Stomach smooth muscle (tissue), 2 donors: ENCODE measurements around the gene FOXJ3.
"Not testable (repeated sequence)": the region's sequence is repeated elsewhere in the genome, so short reads cannot be mapped to it uniquely, and the experiment has no call there.

Source experiments
- H3K27ac ChIP-seq: one replicate; pipeline ENCODE4 v1.7.0; 2013; ENCODE audit warnings: mild to moderate bottlenecking, low read length, inconsistent platforms
- H3K27me3 ChIP-seq, 2 donors: one replicate each; pipeline ENCODE4 v1.7.0; 2013; ENCODE audit warnings: low read length in 2 of 2; ENCODE audit not compliant: insufficient read depth in 2 of 2, control insufficient read depth in 1 of 2
- H3K36me3 ChIP-seq, 2 donors: one replicate each; pipeline ENCODE4 v1.7.0; 2013; ENCODE audit warnings: low read length in 2 of 2; ENCODE audit not compliant: control insufficient read depth in 2 of 2, insufficient read depth in 2 of 2
- H3K4me1 ChIP-seq: one replicate; pipeline ENCODE4 v1.7.0; 2013; ENCODE audit warnings: low read length; ENCODE audit not compliant: control insufficient read depth, insufficient read depth
- H3K4me3 ChIP-seq, 2 donors: one replicate each; pipeline ENCODE4 v1.7.0; 2013; ENCODE audit warnings: low read length in 2 of 2
- H3K9ac ChIP-seq, 2 donors: one replicate each; pipeline ENCODE4 v1.7.0; 2013; ENCODE audit warnings: low read length in 2 of 2, mild to moderate bottlenecking in 1 of 2
- H3K9me3 ChIP-seq, 2 donors: one replicate each; pipeline ENCODE4 v1.7.0; 2013; ENCODE audit warnings: low read length in 2 of 2; ENCODE audit not compliant: control insufficient read depth in 2 of 2
- donor health status: healthy.
- donor health status: Pancreatic carcinoma.

The FOXJ3 gene

GRCh38 chr1:42210421-42211133, 124.5 kb downstream of the FOXJ3 start:
- no peak overlapping the region for H3K27ac ChIP-seq
- no peak overlapping the region for H3K4me3 ChIP-seq
- H3K9me3 ChIP-seq = no peaks in the 10 kb centered on the region
- H3K9ac ChIP-seq = no peak overlapping the region
- no peaks in the 10 kb centered on the region for H3K27me3 ChIP-seq
- peaks cover 2% of the 10 kb centered on the region for H3K4me1 ChIP-seq
- H3K36me3 ChIP-seq = no peaks in the 10 kb centered on the region

DNA sequence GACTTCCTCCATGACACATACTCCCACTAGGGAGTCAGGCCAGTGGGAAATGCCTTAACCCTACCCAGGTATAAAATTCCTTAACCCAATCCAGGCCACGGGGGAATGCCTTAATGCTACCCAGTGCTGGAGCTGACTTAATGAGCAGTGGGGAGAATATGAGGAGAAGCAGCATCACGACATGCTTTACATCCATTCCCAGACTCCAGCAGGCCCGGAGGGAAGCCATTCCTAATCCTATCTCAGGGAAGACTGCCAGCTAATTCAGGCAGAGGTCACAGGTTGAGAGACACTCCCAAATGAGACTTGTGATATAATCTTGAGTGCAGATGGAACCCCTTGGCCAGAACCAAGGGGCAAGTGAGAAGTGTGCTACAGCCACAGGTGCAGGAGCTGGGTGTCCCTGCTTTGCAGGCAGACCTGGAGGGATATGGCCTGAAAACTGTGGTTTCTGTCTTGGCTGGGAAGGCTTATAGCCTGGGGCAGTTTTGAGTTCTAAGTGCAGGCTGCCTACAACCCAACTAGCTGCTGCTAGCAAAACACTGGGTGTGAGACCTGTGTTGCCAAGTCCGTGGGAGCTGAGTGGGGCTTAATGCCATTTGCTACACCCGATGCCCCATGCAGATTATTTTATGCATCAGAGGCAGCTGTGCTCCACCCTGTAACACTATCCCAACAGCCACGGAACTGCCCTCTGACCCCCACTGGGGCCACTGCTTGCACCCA, 125.3 kb downstream of the FOXJ3 start:
- H3K4me1 ChIP-seq = peaks cover 2% of the 10 kb centered on the region
- no peaks in the 10 kb centered on the region for H3K27me3 ChIP-seq
- no peak overlapping the region for H3K27ac ChIP-seq
- H3K36me3 ChIP-seq = peaks cover 0 to 2% of the 10 kb centered on the region in 2 donors
- no peak overlapping the region for H3K9ac ChIP-seq
- H3K9me3 ChIP-seq = no peaks in the 10 kb centered on the region
- H3K4me3 ChIP-seq = no peak overlapping the region

DNA sequence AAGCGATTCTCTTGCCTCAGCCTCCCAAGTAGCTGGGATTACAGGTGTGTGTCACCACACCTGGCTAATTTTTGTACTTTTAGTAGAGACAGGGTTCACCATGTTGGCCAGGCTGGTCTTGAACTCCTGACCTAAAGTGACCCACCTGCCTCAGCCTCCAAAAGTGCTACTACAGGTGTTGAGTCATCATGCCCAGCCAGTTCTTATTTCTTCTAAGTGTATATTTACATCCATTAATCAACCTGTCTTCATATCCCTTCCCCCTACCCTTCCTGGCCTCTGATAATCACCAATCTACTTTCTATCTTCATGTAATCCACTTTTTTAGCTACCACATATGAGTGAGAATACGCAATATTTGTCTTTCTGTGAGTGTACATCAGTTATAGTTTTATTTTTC, 128.1 kb downstream of the FOXJ3 start:
- H3K9me3 ChIP-seq, H3K27ac ChIP-seq, H3K4me1 ChIP-seq, H3K36me3 ChIP-seq, H3K27me3 ChIP-seq, H3K9ac ChIP-seq, H3K4me3 ChIP-seq: not testable (repeated sequence)

DNA sequence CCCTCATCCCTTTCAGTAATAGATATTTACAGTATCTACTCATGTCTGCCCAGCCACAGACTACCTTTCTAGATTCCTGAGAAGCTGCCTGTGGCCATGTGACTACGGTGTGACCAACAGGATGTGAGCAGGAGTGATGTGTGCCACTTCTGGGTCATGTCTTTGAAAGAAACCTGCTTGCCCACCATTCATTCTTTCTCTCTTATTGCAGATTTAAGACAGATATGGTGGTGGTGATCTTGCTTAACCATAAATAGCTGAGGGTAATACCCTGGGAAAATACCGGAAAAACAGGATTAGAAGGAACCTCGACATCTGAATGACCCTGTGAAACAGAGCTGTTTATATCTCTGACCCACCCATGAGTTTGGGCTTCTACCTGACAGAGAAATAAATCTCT, 128.9 kb downstream of the FOXJ3 start:
- Histone ChIP-seq H3K4me3 (no peak overlapping the region), H3K36me3 (peaks cover 0 to 7% of the 10 kb centered on the region in 2 donors), H3K27ac (no peak overlapping the region), H3K27me3 (no peaks in the 10 kb centered on the region), H3K4me1 (no peaks in the 10 kb centered on the region), H3K9me3 (no peaks in the 10 kb centered on the region), H3K9ac (no peak overlapping the region)

DNA sequence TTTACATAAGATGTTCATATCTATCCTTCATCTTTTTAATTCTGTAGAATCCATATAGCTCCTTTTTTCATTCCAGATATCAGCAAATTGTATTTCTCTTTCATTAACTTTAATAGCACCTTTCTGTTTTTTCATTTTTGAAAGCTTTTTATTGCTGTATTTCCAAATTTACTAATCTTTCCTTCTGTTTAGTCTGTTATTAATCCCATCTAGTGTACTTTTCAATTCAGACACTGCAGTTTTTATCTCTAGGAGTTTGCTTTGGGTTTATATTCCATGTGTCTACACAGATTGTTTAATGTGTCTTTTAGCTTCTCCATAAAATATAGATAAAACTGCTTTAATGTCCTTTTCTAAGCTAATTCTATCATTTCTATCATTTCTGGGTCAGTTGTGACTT, 133.0 kb downstream of the FOXJ3 start:
- H3K4me1 ChIP-seq = no peaks in the 10 kb centered on the region
- no peak overlapping the region for H3K9ac ChIP-seq
- H3K4me3 ChIP-seq = no peak overlapping the region
- no peaks in the 10 kb centered on the region for H3K9me3 ChIP-seq
- no peak overlapping the region for H3K27ac ChIP-seq
- H3K36me3 ChIP-seq = peaks cover 0 to 7% of the 10 kb centered on the region in 2 donors
- no peaks in the 10 kb centered on the region for H3K27me3 ChIP-seq

DNA sequence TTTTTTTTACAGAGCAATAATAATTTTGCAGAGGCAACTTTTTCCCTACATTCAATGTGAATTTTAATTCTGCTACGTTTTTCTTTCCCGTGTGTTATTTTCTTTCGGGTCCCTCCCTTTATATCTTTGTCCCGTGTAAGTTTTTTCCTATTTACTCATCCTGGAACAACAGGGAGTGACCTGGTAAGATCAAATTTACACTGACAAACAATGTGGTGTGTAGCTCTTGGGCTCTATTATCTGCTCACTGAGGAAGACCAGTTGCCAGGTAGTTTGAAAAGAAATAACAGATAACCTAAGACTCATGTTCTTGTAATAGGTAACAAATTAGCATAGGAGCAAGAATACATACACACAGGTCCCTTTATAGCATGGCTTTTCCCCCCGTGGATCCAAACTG, 136.8 kb downstream of the FOXJ3 start:
- H3K4me3 ChIP-seq = no peak overlapping the region
- H3K27ac ChIP-seq = no peak overlapping the region
- no peaks in the 10 kb centered on the region for H3K27me3 ChIP-seq
- no peaks in the 10 kb centered on the region for H3K4me1 ChIP-seq
- H3K9ac ChIP-seq = no peak overlapping the region
- H3K36me3 ChIP-seq = peaks cover 6 to 10% of the 10 kb centered on the region in 2 donors
- H3K9me3 ChIP-seq = no peaks in the 10 kb centered on the region

- H3K4me1 ChIP-seq = no peaks in the 10 kb centered on the region
- no peaks in the 10 kb centered on the region for H3K9me3 ChIP-seq
- peaks cover 11 to 14% of the 10 kb centered on the region in 2 donors for H3K36me3 ChIP-seq
- no peaks in the 10 kb centered on the region for H3K27me3 ChIP-seq
- no peak overlapping the region for H3K27ac ChIP-seq
- no peak overlapping the region for H3K4me3 ChIP-seq
- H3K9ac ChIP-seq = no peak overlapping the region
Measured at GRCh38 chr1:42195841-42196240, 139.2 kb downstream of the FOXJ3 start.

- Histone ChIP-seq H3K27ac (no peak overlapping the region), H3K9ac (no peak overlapping the region), H3K9me3 (no peaks in the 10 kb centered on the region), H3K36me3 (peaks cover 11 to 32% of the 10 kb centered on the region in 2 donors), H3K4me1 (no peaks in the 10 kb centered on the region), H3K4me3 (no peak overlapping the region), H3K27me3 (no peaks in the 10 kb centered on the region)
Measured at GRCh38 chr1:42192106-42192505, 142.9 kb downstream of the FOXJ3 start.

GRCh38 chr1:42191319-42191718, 143.7 kb downstream of the FOXJ3 start:
- H3K27ac ChIP-seq = no peak overlapping the region
- H3K4me1 ChIP-seq = no peaks in the 10 kb centered on the region
- H3K9me3 ChIP-seq = no peaks in the 10 kb centered on the region
- H3K4me3 ChIP-seq = no peak overlapping the region
- H3K27me3 ChIP-seq = no peaks in the 10 kb centered on the region
- peaks cover 11 to 29% of the 10 kb centered on the region in 2 donors for H3K36me3 ChIP-seq
- no peak overlapping the region for H3K9ac ChIP-seq

DNA sequence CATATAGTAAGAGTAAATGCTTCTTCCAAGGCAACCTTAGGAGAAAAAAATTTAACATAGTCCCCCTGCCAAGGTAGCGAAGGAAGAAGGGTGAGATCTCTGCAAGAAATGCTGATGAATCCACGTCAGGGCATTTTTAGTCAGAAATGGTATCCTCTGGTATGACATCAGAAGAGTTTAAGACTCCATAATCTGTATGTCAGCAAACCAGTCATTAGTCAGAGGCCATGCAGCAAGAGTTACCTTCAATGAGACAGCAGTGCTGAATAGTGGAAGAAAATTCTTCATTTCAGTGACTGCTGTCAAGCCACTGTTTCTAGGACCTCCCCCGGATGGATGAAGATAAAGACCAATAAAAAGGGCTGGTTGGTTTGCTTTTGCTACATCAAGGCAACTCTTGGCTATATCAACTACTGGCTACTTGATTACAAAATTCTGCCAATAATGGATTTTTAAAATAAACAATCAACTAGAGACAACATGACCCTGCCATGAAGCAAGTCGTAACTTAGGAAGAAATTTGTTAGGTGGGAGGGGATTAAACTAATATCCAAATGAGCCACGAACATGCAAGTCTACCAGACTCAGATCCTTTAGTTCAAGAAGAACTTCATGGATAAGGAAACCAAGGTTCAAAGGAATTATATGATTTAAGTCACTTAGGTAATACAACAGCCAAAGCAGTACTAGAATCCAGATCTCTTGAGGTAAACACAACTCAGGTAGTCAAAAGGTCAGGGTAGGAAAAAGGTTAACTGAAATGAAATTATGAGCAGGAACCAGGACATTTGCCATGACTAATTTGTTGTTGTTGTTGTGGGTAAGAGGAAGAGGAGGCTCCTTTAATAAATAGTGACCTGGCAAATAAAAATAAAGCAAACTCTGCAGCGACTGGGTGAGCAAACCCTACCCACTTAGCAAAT, 144.8 kb downstream of the FOXJ3 start:
- H3K4me3 ChIP-seq = no peak overlapping the region
- H3K36me3 ChIP-seq = peaks cover 5 to 28% of the 10 kb centered on the region in 2 donors
- H3K9ac ChIP-seq = no peak overlapping the region
- H3K9me3 ChIP-seq = no peaks in the 10 kb centered on the region
- H3K4me1 ChIP-seq = no peaks in the 10 kb centered on the region
- no peaks in the 10 kb centered on the region for H3K27me3 ChIP-seq
- H3K27ac ChIP-seq = no peak overlapping the region
